ENCODE results near the gene FAM135A.
"Not testable (repeated sequence)": the region's sequence is repeated elsewhere in the genome, so short reads cannot be mapped to it uniquely, and the experiment has no call there.

The FAM135A gene

GRCh38 chr6:70549327-70549726, 136.0 kb downstream of the FAM135A start:
- no peak for DNase-seq

GRCh38 chr6:70551566-70551965, 138.3 kb downstream of the FAM135A start:
- DNase-seq, result no peak

- not testable (repeated sequence) for DNase-seq
Measured at GRCh38 chr6:70552286-70552940, 139.1 kb downstream of the FAM135A start.

DNA sequence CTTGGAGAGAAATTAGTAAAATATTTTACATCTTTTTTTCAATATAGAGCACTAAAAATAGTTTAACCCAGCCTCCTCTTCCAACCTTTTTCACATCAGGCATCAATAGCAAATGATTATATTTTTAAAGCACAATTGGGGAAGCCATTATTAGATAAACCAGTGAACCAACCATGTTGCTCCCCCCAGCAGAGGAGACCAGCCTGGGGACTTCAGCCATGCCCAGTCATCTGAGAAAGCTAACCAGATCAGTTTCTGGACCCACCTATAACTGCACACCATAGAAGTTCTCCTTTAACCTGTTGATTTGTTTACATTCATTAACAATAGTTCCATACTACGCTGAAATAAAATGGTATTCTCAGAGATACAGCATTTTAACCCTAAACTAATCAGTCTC, 139.7 kb downstream of the FAM135A start:
- DNase-seq, result no peak

DNA sequence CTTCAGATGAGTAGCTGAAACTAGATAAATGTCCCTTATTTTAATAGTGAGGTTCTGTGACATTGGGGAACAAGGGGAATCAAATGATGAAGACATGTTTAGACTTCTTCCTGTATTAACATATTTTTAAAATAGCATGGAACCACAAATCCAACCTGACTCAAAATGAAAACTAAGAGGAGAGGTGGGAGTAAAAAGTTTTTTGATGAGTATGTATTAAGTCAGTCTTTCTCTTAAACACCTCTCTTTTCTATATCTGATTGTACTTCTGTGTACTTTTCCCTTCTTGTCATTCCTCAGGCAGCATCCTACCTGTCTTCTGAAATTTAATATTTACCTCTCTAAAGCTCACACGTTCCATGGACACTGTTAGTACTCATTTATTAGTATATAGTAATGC, 144.7 kb downstream of the FAM135A start:
- DNase-seq, result no peak

- DNase-seq, result not testable (repeated sequence)
Measured at GRCh38 chr6:70562401-70562800, 149.1 kb downstream of the FAM135A start.

- peak; percentile 50 for DNase-seq
Measured at GRCh38 chr6:70563530-70563929, 150.2 kb downstream of the FAM135A start.

- DNase-seq, result peak; percentile 94
Measured at GRCh38 chr6:70566751-70567382, 153.6 kb downstream of the FAM135A start, which contains the start of gene SDHAF4. TSS of gene SDHAF4 (plus strand) at chr6:70566930. CDS start at chr6:70566941, 11 bp downstream.

DNA sequence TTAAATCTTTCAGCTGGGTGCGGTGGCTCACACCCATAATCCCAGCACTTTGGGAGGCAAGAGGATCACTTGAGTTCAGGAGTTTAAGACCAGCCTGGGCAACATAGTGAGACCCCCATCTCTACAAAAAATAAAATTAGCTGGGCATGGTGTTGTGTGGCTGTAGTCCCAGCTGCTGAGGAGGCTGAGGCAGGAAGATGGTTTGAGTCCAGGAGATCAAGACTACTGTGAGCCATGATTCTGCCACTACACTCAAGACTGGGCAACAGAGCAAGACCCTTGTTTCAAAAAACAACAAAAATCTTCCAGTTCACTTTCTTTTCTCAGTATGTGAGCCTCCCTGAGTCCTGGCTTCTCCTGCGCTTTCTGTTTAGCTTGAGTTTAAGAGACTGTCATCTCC, 161.3 kb downstream of the FAM135A start:
- DNase-seq, result no peak

DNA sequence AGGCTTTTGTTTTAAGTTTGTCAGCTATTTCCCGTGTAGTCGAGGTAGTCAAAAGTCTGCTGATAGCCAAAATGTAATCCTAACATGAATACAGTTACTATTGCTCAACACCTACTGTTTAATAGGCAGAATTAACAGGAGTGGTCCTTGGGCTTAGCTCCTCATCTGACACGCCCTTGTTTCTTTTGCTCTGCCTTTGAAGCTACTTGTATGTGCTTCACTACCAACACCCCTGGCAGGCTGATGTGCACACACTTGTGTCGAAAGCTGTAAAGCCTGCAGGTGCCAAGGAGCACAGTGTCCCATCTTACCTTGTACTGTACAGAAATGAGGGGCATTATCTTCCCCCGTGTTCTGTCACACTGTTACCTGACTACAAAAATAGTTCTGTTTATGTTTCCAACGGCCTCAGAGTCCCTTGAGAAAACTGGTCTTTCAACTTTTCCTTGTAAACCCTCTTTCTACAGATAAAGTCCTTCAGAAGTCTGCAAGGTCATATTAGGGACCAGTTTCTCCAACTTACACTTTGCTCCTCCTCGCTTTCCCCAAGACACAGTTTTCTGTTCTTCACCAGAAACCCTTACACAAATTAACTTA, 162.7 kb downstream of the FAM135A start:
- no peak for DNase-seq

DNA sequence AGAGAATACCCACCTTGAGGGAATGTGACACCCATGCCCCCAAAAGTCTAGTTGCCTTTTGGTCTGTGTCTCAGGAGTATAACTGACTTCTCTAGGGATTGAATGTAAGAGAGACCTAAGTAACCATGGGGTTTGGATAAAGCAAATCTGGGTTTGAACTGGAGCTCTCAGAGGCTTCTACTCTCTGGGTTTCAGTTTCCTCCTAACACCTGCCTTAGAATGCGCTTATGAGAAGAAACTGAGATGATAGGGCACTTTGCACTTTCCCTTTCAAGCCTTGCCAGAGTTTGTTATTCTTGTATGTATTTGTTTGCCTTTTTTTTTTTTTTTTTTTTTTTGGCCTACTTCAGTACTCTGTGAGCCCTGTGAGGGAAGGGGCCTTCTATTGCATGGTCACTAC, 172.8 kb downstream of the FAM135A start:
- no peak for DNase-seq

- no peak for DNase-seq
Measured at GRCh38 chr6:70590400-70590799, 177.1 kb downstream of the FAM135A start.

GRCh38 chr6:70592391-70593117, 179.2 kb downstream of the FAM135A start:
- no peak for DNase-seq

DNA sequence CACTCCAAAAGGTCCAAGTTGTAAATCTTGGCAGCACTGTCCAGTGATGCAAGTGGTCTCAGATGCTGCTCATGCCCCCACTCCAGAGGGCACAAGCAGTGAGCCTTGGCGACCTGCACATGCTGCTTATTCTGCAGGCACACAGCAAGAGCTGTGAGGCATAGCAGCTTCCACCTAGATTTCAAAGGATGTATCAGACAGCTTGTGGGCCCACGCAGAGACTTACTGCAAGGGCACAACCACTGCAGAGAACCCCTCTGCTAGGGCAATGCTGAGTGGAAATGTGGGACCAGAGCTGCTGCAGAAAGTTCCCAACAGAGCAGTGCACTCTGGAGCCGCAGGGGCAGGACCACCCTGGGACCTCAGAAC, 179.8 kb downstream of the FAM135A start:
- DNase-seq, result no peak

DNA sequence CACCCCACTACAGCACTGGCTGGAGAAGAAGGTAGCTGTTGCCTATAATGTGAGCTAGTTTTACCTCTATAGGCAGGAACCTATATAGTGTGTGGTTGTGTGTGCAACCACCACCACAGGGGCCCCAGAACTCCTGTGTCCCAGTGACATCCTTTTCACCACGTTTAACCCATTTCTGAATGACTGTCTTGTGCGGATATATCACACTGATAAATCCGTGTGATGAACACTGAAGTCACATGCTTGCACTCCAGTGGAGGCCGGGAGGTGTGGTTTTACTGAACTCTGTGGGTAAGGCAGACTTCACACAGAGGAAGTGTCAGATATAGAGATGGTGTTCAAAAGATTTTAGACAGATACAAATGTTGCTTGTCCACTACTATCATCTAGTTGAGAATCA, 185.9 kb downstream of the FAM135A start:
- no peak for DNase-seq

GRCh38 chr6:70601014-70601413, 187.7 kb downstream of the FAM135A start:
- no peak for DNase-seq

DNA sequence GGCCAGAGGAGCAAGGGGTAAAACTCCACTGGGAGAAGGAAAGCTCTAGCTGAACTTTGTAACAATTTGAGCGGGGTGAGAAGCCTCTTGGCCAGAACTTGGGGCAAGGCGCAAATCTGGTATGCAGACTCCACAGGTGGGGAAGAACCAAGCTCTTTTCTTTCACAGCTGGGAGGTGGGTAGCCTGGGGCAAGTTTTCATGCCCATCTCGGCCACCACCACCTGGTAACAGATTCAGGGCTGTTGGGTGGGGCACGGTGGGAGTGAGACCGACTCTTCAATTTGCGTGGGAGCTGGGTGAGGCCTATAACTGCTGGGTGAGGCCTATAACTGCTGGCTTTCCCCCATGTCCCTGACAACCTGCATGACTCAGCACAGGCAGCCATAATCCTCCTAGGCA, 190.9 kb downstream of the FAM135A start:
- DNase-seq, result no peak

DNA sequence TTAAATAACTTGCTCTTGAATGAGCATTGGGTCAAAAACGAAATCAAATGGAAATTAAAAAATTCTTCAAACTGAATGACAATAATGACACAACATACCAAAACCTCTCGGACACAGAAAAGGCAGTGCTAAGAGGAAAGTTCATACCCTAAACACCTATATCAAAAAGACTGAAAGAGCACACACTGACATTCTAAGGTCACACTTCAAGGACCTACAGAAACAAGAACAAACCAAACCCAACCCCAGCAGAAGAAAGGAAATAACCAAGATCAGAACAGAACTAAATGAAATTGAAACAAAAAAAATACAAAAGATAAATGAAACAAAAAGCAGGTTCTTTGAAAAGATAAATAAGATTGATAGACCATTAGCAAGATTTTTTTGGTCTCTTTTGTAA, 194.1 kb downstream of the FAM135A start:
- not testable (repeated sequence) for DNase-seq

DNA sequence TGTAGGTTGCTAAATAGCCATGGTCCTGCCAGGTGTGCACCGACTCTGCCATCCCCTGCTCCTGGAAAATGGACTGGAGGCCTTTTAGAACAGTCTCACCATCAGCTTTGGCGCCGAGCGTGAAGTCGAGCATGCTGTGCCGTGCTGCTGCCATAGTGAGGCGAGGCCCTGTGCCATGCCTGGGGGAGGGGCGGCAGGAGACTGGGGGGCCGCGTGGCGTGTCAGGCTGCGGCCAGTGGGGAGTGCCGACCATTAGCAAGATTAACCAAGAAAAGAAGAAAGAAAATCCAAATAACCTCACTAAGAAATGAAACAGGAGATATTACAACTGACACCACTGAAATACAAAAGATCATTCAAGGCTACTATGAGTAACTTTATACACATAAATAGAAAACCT, 195.9 kb downstream of the FAM135A start:
- not testable (repeated sequence) for DNase-seq

All from right forelimb (tissue), 1 donor.